ENCODE results near the gene LCK. TPM values are rescaled to one million over a fixed set of nuclear protein-coding genes. Genes with fewer than 3 reads are reported as not detected.

Gene LCK
- total RNA-seq, 1 experiment from 2014 or later = 12.0 TPM

- H3K9ac ChIP-seq (ENCODE audit: low read length) = no peak overlapping the region
- H3K9me2 ChIP-seq (replicated peaks; ENCODE audit: insufficient read depth, low read length) = no peaks in the 10 kb centered on the region
- H3K4me3 ChIP-seq (ENCODE audit: low read length) = no peak overlapping the region
- peaks cover 28% of the 10 kb centered on the region for H3K4me1 ChIP-seq (ENCODE audit: low read length)
- peaks cover 16% of the 10 kb centered on the region for H3K79me2 ChIP-seq (ENCODE audit: low read length)
- no peak for DNase-seq
- H3K36me3 ChIP-seq (ENCODE audit: insufficient read depth, low read length) = peaks cover 48% of the 10 kb centered on the region
- H3K4me2 ChIP-seq (ENCODE audit: low read depth, low read length, poor library complexity, severe bottlenecking) = no peak overlapping the region
- H3K27ac ChIP-seq (ENCODE audit: low read length) = no peak overlapping the region
- H4K20me1 ChIP-seq (ENCODE audit: insufficient read depth, low read depth, low read length) = peaks cover 23% of the 10 kb centered on the region
- no peaks in the 10 kb centered on the region for H3K9me3 ChIP-seq (ENCODE audit: low read length)
- no peak overlapping the region for H2AFZ ChIP-seq (ENCODE audit: low read length)
- no peaks in the 10 kb centered on the region for H3K27me3 ChIP-seq (ENCODE audit: low read length)
Observed at GRCh38 chr1:32331549-32331948, 80.5 kb downstream of the LCK start.

- Histone ChIP-seq H3K27me3 (ENCODE audit: low read length) (no peaks in the 10 kb centered on the region), H3K27ac (ENCODE audit: low read length) (peak overlapping the region; percentile 89), H3K36me3 (ENCODE audit: insufficient read depth, low read length) (peaks cover 43% of the 10 kb centered on the region)
Observed at GRCh38 chr1:32332290-32333079, 81.4 kb downstream of the LCK start.

GRCh38 chr1:32333251-32333963 lies 82.3 kb downstream of the LCK start:
- peaks cover 19% of the 10 kb centered on the region for H4K20me1 ChIP-seq (ENCODE audit: insufficient read depth, low read depth, low read length)
- peak; percentile 55 for DNase-seq
- peak overlapping the region; percentile 93; the same call in 1 of the 2 replicates for H3K9ac ChIP-seq (ENCODE audit: low read length)
- no peak overlapping the region for H2AFZ ChIP-seq (ENCODE audit: low read length)
- H3K4me3 ChIP-seq (ENCODE audit: low read length) = peak overlapping the region; percentile 98
- peaks cover 16% of the 10 kb centered on the region for H3K79me2 ChIP-seq (ENCODE audit: low read length)
- H3K9me2 ChIP-seq (replicated peaks; ENCODE audit: insufficient read depth, low read length) = no peaks in the 10 kb centered on the region
- peaks cover 46% of the 10 kb centered on the region for H3K4me1 ChIP-seq (ENCODE audit: low read length)
- H3K27me3 ChIP-seq (ENCODE audit: low read length) = no peaks in the 10 kb centered on the region
- peak overlapping the region; percentile 99 for H3K4me2 ChIP-seq (ENCODE audit: low read depth, low read length, poor library complexity, severe bottlenecking)
- H3K36me3 ChIP-seq (ENCODE audit: insufficient read depth, low read length) = peaks cover 37% of the 10 kb centered on the region
- H3K27ac ChIP-seq (ENCODE audit: low read length) = peak overlapping the region; percentile 89
- no peaks in the 10 kb centered on the region for H3K9me3 ChIP-seq (ENCODE audit: low read length)

More at GRCh38 chr1:32332290-32333079, 81.4 kb downstream of the LCK start:
- Histone ChIP-seq H3K9me2 (replicated peaks; ENCODE audit: insufficient read depth, low read length) (no peaks in the 10 kb centered on the region), H3K4me3 (ENCODE audit: low read length) (no peak overlapping the region), H4K20me1 (ENCODE audit: insufficient read depth, low read depth, low read length) (peaks cover 22% of the 10 kb centered on the region), H3K4me2 (ENCODE audit: low read depth, low read length, poor library complexity, severe bottlenecking) (no peak overlapping the region), H3K4me1 (ENCODE audit: low read length) (peaks cover 37% of the 10 kb centered on the region), H3K9me3 (ENCODE audit: low read length) (no peaks in the 10 kb centered on the region), H3K79me2 (ENCODE audit: low read length) (peaks cover 16% of the 10 kb centered on the region), H2AFZ (ENCODE audit: low read length) (no peak overlapping the region), H3K9ac (ENCODE audit: low read length) (no peak overlapping the region)
- peak; percentile 55 for DNase-seq

- Histone ChIP-seq H3K79me2 (ENCODE audit: low read length) (peaks cover 16% of the 10 kb centered on the region), H3K9me3 (ENCODE audit: low read length) (no peaks in the 10 kb centered on the region), H3K36me3 (ENCODE audit: insufficient read depth, low read length) (peaks cover 36% of the 10 kb centered on the region), H3K4me1 (ENCODE audit: low read length) (peaks cover 56% of the 10 kb centered on the region), H3K4me3 (ENCODE audit: low read length) (peak overlapping the region; percentile 98), H3K4me2 (ENCODE audit: low read depth, low read length, poor library complexity, severe bottlenecking) (peak overlapping the region; percentile 99), H2AFZ (ENCODE audit: low read length) (no peak overlapping the region), H3K27me3 (ENCODE audit: low read length) (no peaks in the 10 kb centered on the region), H3K9me2 (replicated peaks; ENCODE audit: insufficient read depth, low read length) (no peaks in the 10 kb centered on the region), H4K20me1 (ENCODE audit: insufficient read depth, low read depth, low read length) (peaks cover 19% of the 10 kb centered on the region), H3K9ac (ENCODE audit: low read length) (peak overlapping the region; percentile 93), H3K27ac (ENCODE audit: low read length) (peak overlapping the region; percentile 89)
- peak; percentile 65 for DNase-seq
Observed at GRCh38 chr1:32334274-32334861, 83.3 kb downstream of the LCK start.

GRCh38 chr1:32334864-32335534 lies 83.9 kb downstream of the LCK start:
- H3K4me2 ChIP-seq (ENCODE audit: low read depth, low read length, poor library complexity, severe bottlenecking) = peak overlapping the region; percentile 99
- peaks cover 61% of the 10 kb centered on the region for H3K4me1 ChIP-seq (ENCODE audit: low read length)
- no peaks in the 10 kb centered on the region for H3K9me3 ChIP-seq (ENCODE audit: low read length)
- peak overlapping the region; percentile 89 for H3K27ac ChIP-seq (ENCODE audit: low read length)
- peaks cover 16% of the 10 kb centered on the region for H3K79me2 ChIP-seq (ENCODE audit: low read length)
- DNase-seq = peak; percentile 82
- no peak overlapping the region for H2AFZ ChIP-seq (ENCODE audit: low read length)
- peak overlapping the region; percentile 93 for H3K9ac ChIP-seq (ENCODE audit: low read length)
- peaks cover 33% of the 10 kb centered on the region for H3K36me3 ChIP-seq (ENCODE audit: insufficient read depth, low read length)
- no peaks in the 10 kb centered on the region for H3K27me3 ChIP-seq (ENCODE audit: low read length)
- peak overlapping the region; percentile 98 for H3K4me3 ChIP-seq (ENCODE audit: low read length)
- H4K20me1 ChIP-seq (ENCODE audit: insufficient read depth, low read depth, low read length) = peaks cover 19% of the 10 kb centered on the region
- H3K9me2 ChIP-seq (replicated peaks; ENCODE audit: insufficient read depth, low read length) = no peaks in the 10 kb centered on the region

GRCh38 chr1:32335535-32335789 lies 84.4 kb downstream of the LCK start:
- no peak for DNase-seq
- H3K36me3 ChIP-seq (ENCODE audit: insufficient read depth, low read length) = peaks cover 28% of the 10 kb centered on the region
- no peaks in the 10 kb centered on the region for H3K27me3 ChIP-seq (ENCODE audit: low read length)
- no peak overlapping the region for H2AFZ ChIP-seq (ENCODE audit: low read length)
- peak overlapping the region; percentile 89 for H3K27ac ChIP-seq (ENCODE audit: low read length)
- no peaks in the 10 kb centered on the region for H3K9me2 ChIP-seq (replicated peaks; ENCODE audit: insufficient read depth, low read length)
- H3K9me3 ChIP-seq (ENCODE audit: low read length) = no peaks in the 10 kb centered on the region
- H3K4me3 ChIP-seq (ENCODE audit: low read length) = peak overlapping the region; percentile 98
- H3K9ac ChIP-seq (ENCODE audit: low read length) = peak overlapping the region; percentile 93
- peaks cover 16% of the 10 kb centered on the region for H3K79me2 ChIP-seq (ENCODE audit: low read length)
- H3K4me2 ChIP-seq (ENCODE audit: low read depth, low read length, poor library complexity, severe bottlenecking) = peak overlapping the region; percentile 99
- H3K4me1 ChIP-seq (ENCODE audit: low read length) = peaks cover 61% of the 10 kb centered on the region
- H4K20me1 ChIP-seq (ENCODE audit: insufficient read depth, low read depth, low read length) = peaks cover 16% of the 10 kb centered on the region
